GM20431 (cell line): ENCODE results near the gene HOXD3.

Source experiments
- in situ Hi-C: fragments of 300-500 bp; cut with MseI, MboI; formaldehyde crosslinking; loops from one replicate; pipeline ENCODE4 v1.15.0; 2020; ENCODE audit warnings: low sequenced_read_pairs; ENCODE audit not compliant: unreplicated experiment

The HOXD3 gene

DNA sequence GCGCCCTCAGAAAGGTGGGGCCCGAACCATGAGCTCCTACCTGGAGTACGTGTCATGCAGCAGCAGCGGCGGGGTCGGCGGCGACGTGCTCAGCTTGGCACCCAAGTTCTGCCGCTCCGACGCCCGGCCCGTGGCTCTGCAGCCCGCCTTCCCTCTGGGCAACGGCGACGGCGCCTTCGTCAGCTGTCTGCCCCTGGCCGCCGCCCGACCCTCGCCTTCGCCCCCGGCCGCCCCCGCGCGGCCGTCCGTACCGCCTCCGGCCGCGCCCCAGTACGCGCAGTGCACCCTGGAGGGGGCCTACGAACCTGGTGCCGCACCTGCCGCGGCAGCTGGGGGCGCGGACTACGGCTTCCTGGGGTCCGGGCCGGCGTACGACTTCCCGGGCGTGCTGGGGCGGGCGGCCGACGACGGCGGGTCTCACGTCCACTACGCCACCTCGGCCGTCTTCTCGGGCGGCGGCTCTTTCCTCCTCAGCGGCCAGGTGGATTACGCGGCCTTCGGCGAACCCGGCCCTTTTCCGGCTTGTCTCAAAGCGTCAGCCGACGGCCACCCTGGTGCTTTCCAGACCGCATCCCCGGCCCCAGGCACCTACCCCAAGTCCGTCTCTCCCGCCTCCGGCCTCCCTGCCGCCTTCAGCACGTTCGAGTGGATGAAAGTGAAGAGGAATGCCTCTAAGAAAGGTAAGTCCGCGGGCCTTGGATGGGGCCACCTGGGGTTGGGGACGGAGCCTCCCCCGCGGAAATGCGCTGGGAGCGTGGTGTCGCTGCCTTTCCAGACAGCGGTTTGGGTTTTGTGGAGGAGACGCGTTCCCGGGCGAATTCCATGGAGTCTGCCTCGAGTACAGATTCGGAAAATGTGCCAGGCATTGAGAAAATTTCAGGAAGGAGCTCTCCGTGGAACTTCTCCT, 31.9 kb downstream of the HOXD3 start:
- in situ Hi-C loops = no loop called here

DNA sequence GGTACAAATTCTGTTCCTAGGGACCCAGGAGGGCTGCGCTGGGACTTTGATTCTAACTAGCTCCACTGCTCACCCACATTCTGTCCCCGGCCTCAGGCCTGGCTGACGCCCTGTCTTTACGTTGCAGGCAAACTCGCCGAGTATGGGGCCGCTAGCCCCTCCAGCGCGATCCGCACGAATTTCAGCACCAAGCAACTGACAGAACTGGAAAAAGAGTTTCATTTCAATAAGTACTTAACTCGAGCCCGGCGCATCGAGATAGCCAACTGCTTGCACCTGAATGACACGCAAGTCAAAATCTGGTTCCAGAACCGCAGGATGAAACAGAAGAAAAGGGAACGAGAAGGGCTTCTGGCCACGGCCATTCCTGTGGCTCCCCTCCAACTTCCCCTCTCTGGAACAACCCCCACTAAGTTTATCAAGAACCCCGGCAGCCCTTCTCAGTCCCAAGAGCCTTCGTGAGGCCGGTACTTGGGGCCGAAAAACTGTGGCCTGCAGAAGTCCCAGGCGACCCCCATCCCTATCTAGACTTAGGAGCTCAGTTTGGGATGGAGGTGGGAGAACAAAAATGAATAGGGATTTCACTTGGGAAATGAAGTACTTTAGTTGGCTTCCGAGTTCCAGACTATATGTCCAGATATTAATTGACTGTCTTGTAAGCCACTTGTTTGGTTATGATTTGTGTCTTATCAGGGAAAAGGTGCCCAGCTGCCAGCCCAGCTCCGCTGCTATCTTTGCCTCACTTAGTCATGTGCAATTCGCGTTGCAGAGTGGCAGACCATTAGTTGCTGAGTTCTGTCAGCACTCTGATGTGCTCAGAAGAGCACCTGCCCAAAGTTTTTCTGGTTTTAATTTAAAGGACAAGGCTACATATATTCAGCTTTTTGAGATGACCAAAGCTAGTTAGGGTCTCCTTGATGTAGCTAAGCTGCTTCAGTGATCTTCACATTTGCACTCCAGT, 32.9 kb downstream of the HOXD3 start:
- in situ Hi-C loops = no loop called here

DNA sequence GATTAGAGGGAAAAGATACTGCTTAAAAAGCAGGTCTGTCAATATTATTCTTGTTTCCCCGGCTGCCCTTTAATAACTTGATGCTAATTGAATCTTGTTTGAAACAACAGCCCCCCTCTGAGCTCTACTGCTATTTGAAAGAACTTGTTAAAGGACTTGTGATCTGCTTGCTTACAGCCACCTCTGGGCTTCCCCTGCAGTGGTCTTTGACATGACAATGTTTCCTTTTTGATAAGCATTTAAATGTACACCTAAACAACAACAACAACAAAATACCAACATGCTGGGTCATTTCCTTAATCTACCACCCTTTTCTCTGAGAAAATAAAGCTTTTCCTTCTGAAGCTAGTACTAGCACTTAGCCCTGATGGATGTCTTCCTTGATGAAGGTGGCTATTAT, 35.2 kb downstream of the HOXD3 start:
- in situ Hi-C loops = no loop called here

DNA sequence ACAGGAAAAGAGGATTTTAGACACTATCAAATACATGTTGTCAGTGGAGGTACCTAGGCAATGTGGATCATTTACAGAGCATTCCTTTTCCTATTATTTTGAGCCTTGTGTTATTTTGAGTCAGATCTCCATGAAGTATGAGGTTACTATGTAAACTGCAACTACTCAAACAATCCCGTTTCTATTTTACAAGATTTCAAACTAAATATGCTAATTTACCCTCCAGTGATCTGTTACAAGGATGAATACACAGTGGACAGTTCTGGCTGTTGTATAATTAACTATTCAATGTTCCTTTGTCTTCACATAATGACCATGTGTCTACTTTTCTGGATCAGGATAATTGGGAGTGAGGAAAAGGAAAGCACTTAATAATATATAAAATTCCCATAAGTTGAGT, 35.9 kb downstream of the HOXD3 start:
- in situ Hi-C loops = no loop called here

DNA sequence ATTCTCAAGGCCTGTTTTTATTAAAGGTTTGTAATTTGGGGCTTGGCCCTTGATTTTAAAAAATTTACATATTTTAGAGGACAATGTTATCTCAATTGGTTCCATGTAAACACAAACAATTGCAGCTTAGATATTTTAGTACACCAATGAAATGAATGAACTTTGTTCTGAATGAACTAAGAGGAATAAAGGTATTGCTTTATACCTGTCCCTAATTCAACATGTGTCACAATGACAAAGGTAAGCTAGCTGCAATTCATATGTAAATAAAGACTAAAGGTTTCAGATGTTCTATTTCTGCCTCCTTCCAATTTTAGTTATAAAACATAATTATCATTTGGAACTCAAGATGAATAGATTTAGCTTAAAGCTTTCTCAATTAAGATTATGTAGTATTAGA, 42.8 kb downstream of the HOXD3 start:
- in situ Hi-C loops = no loop called here

DNA sequence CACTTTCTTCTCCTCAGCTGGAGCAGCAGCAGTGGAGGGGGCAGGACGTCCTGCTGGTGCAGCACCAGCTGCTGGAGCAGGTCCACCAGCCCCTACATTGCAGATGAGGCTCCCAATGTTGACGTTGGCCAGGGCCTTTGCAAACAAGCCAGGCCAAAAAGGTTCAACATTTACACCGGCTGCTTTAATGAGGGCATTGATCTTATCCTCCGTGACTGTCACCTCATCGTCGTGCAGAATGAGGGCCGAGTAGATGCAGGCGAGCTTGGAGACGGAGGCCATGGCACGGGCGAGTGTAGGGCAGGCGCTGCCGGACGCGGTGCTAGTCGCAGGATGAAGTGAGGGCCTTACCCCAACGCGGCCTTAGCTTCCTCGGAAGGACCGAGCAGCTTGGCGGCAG, 43.9 kb downstream of the HOXD3 start:
- in situ Hi-C loops = no loop called here

DNA sequence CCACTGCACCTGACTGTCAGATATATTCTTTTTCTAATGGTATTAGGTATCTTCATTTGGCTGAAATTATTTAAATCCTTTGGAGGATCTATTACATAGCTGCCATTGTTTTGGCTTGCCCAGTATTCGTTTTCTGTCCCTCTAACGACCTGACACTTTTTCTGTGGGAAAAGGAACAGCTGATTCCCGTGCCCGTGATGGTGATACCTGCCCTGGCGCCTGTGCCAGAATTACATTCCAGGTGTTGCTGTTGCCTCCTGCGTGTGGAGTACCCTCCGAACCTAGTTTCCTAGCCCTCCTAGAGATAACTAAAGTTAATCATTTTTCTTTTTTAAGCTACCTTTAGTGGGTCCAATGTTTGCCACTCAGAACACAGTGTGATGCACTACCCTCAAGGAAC, 45.4 kb downstream of the HOXD3 start:
- in situ Hi-C loops = no loop called here

DNA sequence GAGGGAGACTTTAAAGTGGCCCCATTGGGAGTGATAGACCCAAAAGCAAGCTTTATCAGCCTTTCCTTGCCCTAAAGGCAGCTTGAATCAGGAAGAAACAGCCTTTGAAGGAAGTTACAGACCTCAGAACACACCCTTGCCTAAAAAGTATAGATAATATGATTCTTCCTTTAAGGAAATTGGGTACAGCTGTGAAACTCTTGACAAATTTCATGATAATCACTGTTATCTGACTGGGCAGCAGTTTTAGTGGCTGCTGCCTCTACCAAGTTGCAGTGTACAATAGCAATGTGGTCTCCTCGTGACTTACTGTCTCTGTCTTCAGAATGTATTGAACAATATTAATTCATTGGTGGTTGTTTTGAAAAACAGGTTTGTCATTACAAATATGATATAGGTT, 48.0 kb downstream of the HOXD3 start:
- in situ Hi-C loops = no loop called here

DNA sequence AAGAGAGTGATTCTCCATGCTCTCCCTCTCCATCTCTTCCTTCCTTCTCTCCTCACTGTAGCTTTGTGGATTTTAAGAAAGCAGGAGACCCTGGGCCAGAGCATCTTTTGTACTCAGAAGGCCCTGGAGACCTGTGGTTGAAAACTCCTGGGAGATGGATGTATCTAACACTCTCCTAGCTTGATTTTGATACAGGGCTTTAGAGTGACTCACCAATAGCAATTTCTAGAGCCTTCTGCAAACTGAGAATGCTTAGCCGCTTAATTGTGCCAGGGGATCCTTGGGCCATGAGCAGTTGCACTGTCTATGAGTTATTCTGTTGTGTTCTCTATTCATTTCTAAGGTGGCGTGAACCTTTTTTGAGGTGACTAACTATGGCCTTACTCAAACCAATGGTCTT, 49.0 kb downstream of the HOXD3 start:
- in situ Hi-C loops = no loop called here

DNA sequence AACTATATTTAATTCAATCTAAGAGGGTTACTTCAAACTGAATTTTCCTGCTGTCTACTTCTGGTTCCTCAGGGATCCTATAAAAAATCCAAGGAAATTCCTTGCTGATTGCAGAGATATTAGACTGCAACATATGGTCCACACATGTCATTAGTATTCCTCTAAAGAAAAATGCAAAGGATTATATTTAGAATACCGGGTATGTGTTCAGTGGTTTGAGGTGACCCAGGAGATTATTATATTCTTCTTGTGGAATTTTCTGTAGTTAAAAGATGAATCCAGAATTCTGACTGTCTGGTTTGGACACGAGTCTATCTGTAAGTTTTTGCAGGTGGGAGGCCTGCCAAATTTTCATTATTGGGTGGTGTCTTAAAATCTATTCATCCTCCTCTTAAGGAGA, 49.6 kb downstream of the HOXD3 start:
- in situ Hi-C loops = no loop called here

DNA sequence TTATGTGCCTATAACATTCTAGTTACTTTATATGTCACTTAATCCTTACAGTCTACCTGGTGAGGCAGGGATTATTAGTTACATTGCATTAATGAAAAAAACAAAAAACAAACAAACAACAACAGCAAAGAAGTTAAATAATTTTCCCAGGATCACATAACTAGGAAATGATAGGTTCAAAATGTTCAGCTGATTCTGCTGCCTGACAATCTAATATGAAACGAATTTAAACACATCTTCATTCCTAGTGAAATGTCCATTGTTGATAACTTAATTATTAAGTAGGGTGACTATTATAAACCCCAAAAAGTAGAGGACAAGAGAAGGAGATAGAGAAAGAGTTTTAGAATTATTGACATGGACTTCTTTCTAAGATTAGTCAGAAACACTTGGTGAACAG, 54.0 kb downstream of the HOXD3 start:
- in situ Hi-C loops = no loop called here

DNA sequence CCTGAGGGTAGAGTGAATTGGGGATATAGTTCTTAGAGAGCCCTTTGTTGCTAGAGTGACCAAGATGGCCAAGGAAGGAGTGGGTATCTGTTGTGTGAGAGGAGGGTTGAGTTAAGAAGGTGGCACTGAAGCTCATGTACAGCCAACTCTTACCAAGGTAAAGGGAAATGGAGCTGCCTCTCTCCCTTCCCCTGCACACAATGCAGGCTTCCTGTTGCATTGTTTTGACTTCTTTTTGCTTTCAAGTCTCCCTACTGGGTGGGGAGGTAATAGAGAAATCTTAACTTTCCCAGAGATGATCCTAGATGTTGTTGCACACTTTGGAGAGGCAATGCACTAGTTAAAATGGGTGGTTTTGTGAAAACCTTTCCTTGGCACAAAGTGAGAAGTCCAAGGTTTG, 55.2 kb downstream of the HOXD3 start:
- in situ Hi-C loops = no loop called here

DNA sequence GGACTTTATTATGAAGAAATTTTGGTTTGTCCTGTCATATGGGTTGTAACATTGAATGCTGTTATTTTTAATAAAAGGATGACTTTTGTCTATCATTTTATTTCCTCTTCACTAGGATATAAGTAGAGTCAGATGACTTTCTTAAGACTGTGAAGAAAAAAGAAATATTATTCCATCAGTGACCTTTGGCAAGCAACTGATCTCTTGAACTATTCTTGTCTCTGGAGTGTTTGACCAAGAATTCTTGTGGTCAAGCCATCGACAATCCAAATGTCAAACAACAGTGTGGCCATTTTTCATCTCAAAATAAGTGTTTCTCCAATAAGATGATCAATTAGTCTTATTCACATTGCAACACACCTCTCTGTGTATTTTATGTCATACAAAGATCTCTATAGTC, 56.3 kb downstream of the HOXD3 start:
- in situ Hi-C loops = no loop called here
